Stimulated activated naive B cell treated with anti-CD40 and anti-IgM and Interleukin-4, amounts not matched to agents 10 μg/mL and 1 μg/mL and 100 μg/mL, for 72 hours (primary cell): ENCODE results near the gene MARCKS.

Experiments used
- ATAC-seq, 2 donors: fragments of 150-1000 bp; cut with Tn5 transposase; replicated peaks; 2 replicates each; pipeline ENCODE4 v1.10.0; 2021; ENCODE audit warnings: moderate library complexity in 1 of 2
- DNase-seq: peaks from one replicate; pipeline ENCODE4 v3.0.0; 2021
- H3K27ac Mint-ChIP-seq: one replicate; pipeline ENCODE4 v1.8.0; 2022; ENCODE audit warnings: mild to moderate bottlenecking, mixed read lengths
- H3K27me3 Mint-ChIP-seq, 2 donors: one replicate each; pipeline ENCODE4 v1.8.0; 2022; ENCODE audit warnings: mixed read lengths in 2 of 2
- H3K36me3 Mint-ChIP-seq, 2 donors: one replicate each; pipeline ENCODE4 v1.8.0; 2022; ENCODE audit warnings: mixed read lengths in 2 of 2, mild to moderate bottlenecking in 1 of 2
- H3K4me1 Mint-ChIP-seq, 2 donors: one replicate each; pipeline ENCODE4 v1.8.0; 2022; ENCODE audit warnings: mixed read lengths in 2 of 2, mild to moderate bottlenecking in 1 of 2
- H3K4me3 Mint-ChIP-seq, 2 donors: one replicate each; pipeline ENCODE4 v1.8.0; 2022; ENCODE audit warnings: mild to moderate bottlenecking in 2 of 2, mixed read lengths in 2 of 2, moderate library complexity in 1 of 2
- H3K9me3 Mint-ChIP-seq, 2 donors: one replicate each; pipeline ENCODE4 v1.8.0; 2022; ENCODE audit warnings: mixed read lengths in 2 of 2, mild to moderate bottlenecking in 1 of 2

MARCKS gene, protein sequence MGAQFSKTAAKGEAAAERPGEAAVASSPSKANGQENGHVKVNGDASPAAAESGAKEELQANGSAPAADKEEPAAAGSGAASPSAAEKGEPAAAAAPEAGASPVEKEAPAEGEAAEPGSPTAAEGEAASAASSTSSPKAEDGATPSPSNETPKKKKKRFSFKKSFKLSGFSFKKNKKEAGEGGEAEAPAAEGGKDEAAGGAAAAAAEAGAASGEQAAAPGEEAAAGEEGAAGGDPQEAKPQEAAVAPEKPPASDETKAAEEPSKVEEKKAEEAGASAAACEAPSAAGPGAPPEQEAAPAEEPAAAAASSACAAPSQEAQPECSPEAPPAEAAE

DNA sequence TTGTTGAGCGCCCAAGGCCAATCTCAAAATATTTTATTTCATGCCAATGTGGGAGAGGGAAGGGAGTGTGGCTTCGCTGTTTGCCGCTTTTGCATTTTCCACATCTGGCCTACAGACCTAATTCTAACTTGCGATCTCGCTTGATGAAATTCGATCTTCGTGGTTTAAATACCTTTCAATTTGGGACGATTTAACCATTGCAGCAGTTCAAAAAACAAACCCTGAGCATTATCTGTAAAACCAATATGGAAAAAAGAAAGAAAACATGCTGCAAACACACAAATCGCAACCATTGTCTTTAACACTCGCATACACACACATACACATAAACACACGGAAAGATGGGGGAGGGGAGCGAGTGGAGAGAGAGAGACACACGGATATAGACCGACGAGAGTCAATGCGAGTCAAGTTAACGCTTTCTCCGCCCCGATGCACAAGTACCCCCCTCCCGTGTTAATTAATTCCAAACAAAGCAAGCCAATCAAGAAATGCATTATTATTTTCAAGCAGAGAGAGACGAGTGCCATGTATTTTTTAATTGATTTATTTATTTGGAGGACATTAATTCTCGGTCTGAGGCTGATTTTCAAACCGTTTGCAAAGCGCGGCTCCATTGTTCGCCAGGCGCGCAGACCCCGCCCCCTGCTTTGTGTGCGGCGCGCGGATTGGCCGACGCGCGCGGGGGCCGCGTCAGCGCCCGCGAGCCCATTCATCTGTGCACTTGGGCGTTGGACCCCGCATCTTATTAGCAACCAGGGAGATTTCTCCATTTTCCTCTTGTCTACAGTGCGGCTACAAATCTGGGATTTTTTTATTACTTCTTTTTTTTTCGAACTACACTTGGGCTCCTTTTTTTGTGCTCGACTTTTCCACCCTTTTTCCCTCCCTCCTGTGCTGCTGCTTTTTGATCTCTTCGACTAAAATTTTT is at the start of gene MARCKS:
MARCKS (plus strand) TSS at position 721 of the 931 bp plus-strand sequence. CDS start 401 bp downstream, outside the sequence.
- H3K27me3 Mint-ChIP-seq = peaks cover 6 to 9% of the 10 kb centered on the region in 2 donors
- H3K4me1 Mint-ChIP-seq = peaks cover 15 to 28% of the 10 kb centered on the region in 2 donors
- no peak within 1 kb of the TSS for H3K27ac Mint-ChIP-seq
- ATAC-seq = peak; percentile 39 to 43
- peaks cover 4 to 16% of the 10 kb centered on the region in 2 donors for H3K36me3 Mint-ChIP-seq
- H3K9me3 Mint-ChIP-seq = no peaks in the 10 kb centered on the region
- H3K4me3 Mint-ChIP-seq = no peak within 1 kb of the TSS
- peak; percentile 62 for DNase-seq

DNA sequence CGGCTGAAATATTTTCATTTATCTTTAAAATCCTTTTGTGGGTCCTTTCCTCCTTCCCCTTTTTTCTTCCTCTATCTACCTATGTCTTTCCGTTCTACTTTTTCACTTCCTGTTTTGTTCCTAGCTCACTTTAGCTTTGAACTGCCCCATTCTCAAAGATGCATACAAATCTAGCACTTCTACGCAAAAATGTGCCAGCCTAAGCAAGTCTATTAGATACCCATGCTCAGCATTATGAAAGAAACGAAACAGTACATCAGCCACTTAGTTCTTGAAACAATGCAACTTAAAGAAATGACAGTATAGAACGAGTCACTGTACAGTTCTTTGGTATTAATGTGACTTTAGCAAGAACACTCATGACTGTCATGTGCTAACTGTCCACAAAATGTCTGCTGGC is 47.3 kb upstream of the MARCKS start:
- Mint-ChIP-seq H3K36me3 (no peaks in the 10 kb centered on the region), H3K9me3 (peaks cover 0 to 3% of the 10 kb centered on the region in 2 donors), H3K27me3 (no peaks in the 10 kb centered on the region), H3K4me1 (peaks cover 31 to 54% of the 10 kb centered on the region in 2 donors), H3K4me3 (peak overlapping the region; percentile 0 to 6), H3K27ac (no peak overlapping the region)
- ATAC-seq (peak; percentile 83 to 91), DNase-seq (peak; percentile 31)

DNA sequence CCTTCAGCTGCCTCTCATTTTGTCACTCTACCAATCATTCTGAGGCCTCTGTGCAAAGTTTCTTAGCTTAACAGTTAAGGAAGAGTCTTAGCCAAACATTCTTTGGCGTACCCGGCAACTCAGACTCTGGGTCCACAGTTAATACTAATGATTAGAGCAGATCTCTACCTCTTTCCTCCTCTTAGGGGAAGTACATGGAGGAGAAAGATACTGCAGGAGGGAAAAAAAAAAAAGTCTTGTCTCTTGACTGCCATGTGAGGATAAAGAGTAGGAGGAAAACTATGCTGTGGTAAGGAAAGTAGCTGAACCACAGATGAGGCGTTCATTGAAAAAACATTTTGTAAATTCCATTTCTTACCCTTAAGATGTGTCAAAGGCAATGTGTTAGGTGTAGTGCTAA is 44.0 kb upstream of the MARCKS start:
- H3K27me3 Mint-ChIP-seq = no peaks in the 10 kb centered on the region
- H3K27ac Mint-ChIP-seq = no peak overlapping the region
- no peak overlapping the region for H3K4me3 Mint-ChIP-seq
- no peaks in the 10 kb centered on the region for H3K9me3 Mint-ChIP-seq
- ATAC-seq (no peak), DNase-seq (no peak)
- no peaks in the 10 kb centered on the region for H3K36me3 Mint-ChIP-seq
- peaks cover 14 to 23% of the 10 kb centered on the region in 2 donors for H3K4me1 Mint-ChIP-seq

DNA sequence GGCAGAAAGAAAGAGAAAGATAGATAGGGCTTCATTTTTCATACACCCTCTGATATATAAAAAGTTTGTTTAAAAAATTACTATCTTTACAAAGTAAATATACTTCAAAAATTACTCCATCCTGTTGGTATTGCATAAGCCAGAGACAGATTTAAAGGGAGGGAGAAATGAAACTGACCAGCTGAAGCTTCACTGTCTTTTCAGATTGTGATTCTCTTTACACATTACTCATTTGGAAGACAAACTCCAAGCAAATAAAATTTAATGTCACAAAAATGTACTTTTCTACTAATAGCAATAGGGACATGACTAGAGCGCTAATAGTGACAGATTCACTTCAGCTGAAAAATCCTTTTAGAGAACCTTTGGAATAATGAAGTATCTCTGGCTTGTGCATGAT is 38.6 kb upstream of the MARCKS start:
- Mint-ChIP-seq H3K4me1 (no peaks in the 10 kb centered on the region), H3K4me3 (no peak overlapping the region), H3K27me3 (peaks cover 5 to 10% of the 10 kb centered on the region in 2 donors), H3K9me3 (no peaks in the 10 kb centered on the region), H3K36me3 (no peaks in the 10 kb centered on the region), H3K27ac (no peak overlapping the region)
- DNase-seq (no peak), ATAC-seq (no peak)

DNA sequence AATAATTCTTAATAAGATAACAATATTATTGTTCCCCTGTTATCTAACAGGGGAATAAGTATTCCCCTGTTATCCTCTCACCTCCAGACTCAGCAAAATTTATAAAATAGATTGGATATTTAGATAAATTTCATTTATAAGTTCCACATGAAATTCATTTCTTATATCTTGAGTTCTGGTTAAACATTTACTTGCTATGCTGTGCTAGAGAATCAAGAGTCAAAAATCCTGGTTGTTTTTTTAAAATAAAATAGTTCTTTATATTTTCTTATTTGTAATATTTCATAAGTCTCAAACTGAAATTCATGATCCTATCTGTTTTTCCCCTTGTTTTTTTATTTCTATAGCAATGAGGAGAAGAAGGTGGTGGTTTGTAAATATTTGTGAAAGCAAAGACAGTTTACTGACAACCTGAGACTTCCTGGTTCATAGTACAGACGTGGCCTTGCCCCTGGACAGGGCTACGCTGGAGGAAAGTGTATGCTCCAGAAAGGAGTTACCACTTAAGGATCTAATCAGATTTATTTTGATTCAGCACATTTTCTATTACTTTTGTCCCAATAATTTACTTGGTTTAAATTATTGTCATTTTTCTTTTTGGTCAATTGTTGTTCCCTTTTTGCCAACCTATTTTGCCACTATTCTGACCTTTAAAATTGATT is 37.8 kb upstream of the MARCKS start:
- peaks cover 8 to 14% of the 10 kb centered on the region in 2 donors for H3K27me3 Mint-ChIP-seq
- no peaks in the 10 kb centered on the region for H3K36me3 Mint-ChIP-seq
- DNase-seq (no peak), ATAC-seq (no peak)
- no peak overlapping the region for H3K4me3 Mint-ChIP-seq
- H3K9me3 Mint-ChIP-seq = no peaks in the 10 kb centered on the region
- no peak overlapping the region for H3K27ac Mint-ChIP-seq
- no peaks in the 10 kb centered on the region for H3K4me1 Mint-ChIP-seq

DNA sequence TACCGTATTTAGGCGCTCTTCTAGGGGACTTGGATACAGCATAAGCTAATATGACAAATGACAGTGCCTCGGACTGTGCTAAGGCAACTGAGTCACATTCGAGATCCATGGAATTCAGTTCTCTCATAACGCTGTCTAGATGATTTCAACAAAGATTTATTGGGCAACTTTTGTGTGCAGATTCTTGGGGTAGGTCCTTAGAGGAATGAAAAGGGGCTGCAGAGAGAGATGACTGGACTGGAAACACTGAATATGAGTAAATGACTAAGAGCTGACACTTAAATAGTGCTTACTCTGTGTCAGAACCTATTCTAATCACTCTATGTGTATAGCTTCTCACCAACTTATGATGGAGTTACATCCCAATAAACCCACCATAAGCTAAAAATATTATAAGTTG is 36.4 kb upstream of the MARCKS start:
- no peaks in the 10 kb centered on the region for H3K4me1 Mint-ChIP-seq
- H3K27ac Mint-ChIP-seq = no peak overlapping the region
- peaks cover 9 to 16% of the 10 kb centered on the region in 2 donors for H3K27me3 Mint-ChIP-seq
- DNase-seq (no peak), ATAC-seq (no peak)
- H3K9me3 Mint-ChIP-seq = no peaks in the 10 kb centered on the region
- no peaks in the 10 kb centered on the region for H3K36me3 Mint-ChIP-seq
- no peak overlapping the region for H3K4me3 Mint-ChIP-seq

DNA sequence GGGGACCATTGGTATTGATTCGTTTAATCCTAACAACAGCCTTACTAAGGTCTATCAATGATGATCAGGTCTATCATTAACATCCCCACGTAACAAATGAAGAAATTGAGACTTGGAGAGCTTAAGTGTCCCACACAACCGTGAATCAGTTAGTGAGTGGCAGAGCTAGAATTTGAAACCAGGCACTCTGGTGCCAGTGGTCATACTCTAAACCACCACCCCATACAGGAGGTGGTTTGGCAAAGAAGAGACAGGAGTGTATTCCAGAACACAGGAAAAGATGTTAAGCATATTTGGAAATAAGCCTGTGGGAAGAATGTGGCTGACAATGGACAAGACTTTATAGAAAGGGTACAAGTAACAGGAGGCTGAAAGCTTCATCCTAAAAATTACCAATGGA is 35.7 kb upstream of the MARCKS start:
- no peak for DNase-seq
- no peak overlapping the region for H3K27ac Mint-ChIP-seq
- H3K4me1 Mint-ChIP-seq = no peaks in the 10 kb centered on the region
- peaks cover 9 to 16% of the 10 kb centered on the region in 2 donors for H3K27me3 Mint-ChIP-seq
- H3K4me3 Mint-ChIP-seq = no peak overlapping the region
- no peaks in the 10 kb centered on the region for H3K36me3 Mint-ChIP-seq
- ATAC-seq = no peak
- H3K9me3 Mint-ChIP-seq = no peaks in the 10 kb centered on the region

DNA sequence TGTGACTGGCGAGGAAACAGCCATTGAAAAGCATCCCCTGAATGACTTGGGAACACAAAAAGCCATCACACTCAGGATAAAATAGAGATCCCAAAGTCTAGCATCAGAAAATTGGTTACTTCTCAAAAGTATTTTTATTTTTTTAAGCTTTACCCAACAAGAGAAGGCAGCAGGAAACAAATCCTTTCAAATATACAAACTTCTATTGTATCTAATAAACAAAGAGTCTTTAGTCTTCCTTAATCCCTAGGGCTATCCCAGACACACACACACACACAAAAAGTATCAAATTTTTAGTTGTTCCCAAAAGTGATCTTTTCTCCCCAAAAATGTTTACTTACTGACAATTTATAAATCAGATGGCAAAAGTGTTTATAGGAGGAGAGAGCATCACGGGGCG is 33.2 kb upstream of the MARCKS start:
- Mint-ChIP-seq H3K4me3 (no peak overlapping the region), H3K9me3 (no peaks in the 10 kb centered on the region), H3K4me1 (no peaks in the 10 kb centered on the region), H3K36me3 (no peaks in the 10 kb centered on the region), H3K27ac (no peak overlapping the region), H3K27me3 (peaks cover 9 to 16% of the 10 kb centered on the region in 2 donors)
- DNase-seq (no peak), ATAC-seq (no peak)

DNA sequence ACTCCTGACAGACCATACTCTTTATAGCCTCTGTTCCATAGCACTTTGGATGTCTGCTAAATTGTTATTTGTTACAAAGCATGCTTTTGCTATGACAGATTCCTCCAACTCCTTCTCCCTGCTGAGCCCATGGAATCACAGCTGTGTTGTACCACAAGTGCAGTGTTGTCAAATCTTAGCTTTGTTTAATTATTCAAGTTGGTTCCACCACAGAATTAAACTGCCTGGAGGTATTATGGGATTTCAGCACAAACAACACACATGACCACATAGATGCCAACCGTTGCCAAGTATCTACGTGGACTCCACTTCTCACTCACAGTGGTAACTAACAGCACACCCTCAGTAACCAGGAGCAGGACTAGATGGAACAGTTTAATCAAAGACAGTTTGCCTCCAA is 32.7 kb upstream of the MARCKS start:
- Mint-ChIP-seq H3K4me3 (no peak overlapping the region), H3K9me3 (no peaks in the 10 kb centered on the region), H3K4me1 (no peaks in the 10 kb centered on the region), H3K36me3 (no peaks in the 10 kb centered on the region), H3K27ac (no peak overlapping the region), H3K27me3 (peaks cover 9 to 16% of the 10 kb centered on the region in 2 donors)
- ATAC-seq = no peak
- no peak for DNase-seq

DNA sequence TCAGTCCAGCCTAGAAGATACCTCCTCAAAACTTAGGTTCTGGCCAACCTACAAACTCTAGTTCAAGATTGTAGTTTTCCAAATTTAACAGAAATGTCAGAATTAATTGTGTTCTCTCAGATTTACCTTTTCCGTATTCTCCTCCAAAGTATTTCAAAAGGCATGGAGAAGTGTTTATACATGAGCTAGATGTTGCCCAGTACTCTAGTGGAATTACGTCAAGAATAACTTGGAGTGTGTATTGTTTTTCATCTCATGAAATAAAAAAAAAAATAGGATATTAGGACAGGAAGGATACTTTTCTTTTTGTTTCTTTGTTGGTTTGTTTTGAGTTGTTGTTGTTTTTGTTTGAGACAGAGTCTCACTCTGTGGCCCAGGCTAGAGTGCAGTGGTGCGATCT is 32.3 kb upstream of the MARCKS start:
- Mint-ChIP-seq H3K36me3 (no peaks in the 10 kb centered on the region), H3K4me1 (no peaks in the 10 kb centered on the region), H3K4me3 (no peak overlapping the region), H3K9me3 (no peaks in the 10 kb centered on the region), H3K27ac (no peak overlapping the region), H3K27me3 (peaks cover 9 to 16% of the 10 kb centered on the region in 2 donors)
- ATAC-seq = no peak
- no peak for DNase-seq

DNA sequence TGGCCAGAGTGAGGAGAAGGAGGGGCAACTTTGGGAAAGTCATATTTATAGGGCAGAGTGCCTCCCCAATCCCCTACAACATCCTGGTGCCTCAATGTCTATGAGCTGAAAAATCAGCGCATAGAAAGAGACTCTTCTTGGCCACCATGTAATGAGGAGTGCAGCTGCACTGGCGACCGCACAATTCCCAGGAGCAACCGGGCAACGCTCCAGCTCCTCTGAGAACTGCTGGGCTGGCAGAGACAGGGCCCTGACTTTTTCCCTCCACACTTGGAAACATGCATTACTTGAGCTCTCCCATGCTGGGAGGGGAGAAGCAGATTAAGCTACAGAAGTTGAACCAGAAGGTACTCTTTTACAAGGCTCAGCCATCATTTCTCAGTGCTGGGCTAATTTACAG is 31.4 kb upstream of the MARCKS start:
- Mint-ChIP-seq H3K36me3 (no peaks in the 10 kb centered on the region), H3K9me3 (no peaks in the 10 kb centered on the region), H3K27me3 (peaks cover 9 to 16% of the 10 kb centered on the region in 2 donors), H3K27ac (no peak overlapping the region), H3K4me3 (no peak overlapping the region), H3K4me1 (no peaks in the 10 kb centered on the region)
- DNase-seq (no peak), ATAC-seq (no peak)

DNA sequence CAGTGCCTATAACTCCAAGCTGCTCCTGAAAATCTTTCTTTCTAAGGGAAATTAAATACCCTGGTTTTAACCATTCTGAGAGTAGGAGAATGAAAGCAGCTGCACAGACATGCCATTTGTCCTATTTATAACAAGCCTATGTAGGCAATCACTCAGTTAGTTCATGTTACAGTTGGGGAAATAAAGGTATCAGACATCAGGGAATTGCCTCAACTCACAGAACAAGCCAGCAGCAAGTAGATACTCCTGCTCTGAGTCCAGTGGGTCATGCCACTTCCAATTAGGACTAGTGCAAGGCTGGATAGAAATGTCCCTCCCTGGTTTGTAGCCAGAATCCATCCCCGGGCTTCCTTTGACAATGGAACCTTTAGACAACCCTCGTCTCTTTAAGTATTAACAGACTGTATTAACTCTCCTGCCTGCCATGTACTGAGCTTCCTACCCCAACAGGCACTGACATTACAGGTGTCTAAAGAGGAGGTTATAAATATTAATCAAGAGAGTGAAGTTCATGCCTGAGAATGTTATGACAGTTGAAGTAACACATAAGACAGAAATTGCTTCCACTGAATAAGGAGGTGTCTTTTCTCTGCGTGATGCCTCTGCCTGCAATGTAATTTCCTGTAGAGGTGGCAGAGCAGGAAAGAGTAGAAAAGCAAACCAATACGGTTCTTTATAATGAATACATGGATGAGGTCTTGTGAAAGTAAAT is 28.0 kb upstream of the MARCKS start:
- Mint-ChIP-seq H3K4me3 (no peak overlapping the region), H3K4me1 (no peaks in the 10 kb centered on the region), H3K27ac (no peak overlapping the region), H3K9me3 (peaks cover 0 to 3% of the 10 kb centered on the region in 2 donors), H3K27me3 (peaks cover 3 to 4% of the 10 kb centered on the region in 2 donors), H3K36me3 (no peaks in the 10 kb centered on the region)
- DNase-seq = no peak
- ATAC-seq = no peak

DNA sequence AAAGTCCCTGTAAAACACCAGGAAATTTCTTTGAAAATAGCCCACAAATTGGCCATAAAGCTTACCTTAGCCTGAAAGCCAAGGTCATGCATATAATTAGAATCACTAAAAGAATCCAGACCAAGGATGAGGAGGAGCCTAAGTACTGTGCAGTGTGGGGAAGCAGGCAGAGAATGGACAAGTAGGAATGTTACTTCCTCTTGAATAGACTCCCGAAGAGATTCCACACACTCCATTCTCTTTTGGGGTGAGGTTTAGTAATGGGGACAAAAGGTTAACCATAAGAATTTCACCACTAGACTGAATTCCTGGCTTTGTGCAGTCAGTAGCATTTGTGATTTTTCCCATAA is 27.5 kb upstream of the MARCKS start:
- Mint-ChIP-seq H3K27me3 (no peaks in the 10 kb centered on the region), H3K36me3 (no peaks in the 10 kb centered on the region), H3K4me3 (no peak overlapping the region), H3K9me3 (peaks cover 0 to 3% of the 10 kb centered on the region in 2 donors), H3K27ac (no peak overlapping the region), H3K4me1 (no peaks in the 10 kb centered on the region)
- DNase-seq (no peak), ATAC-seq (no peak)

DNA sequence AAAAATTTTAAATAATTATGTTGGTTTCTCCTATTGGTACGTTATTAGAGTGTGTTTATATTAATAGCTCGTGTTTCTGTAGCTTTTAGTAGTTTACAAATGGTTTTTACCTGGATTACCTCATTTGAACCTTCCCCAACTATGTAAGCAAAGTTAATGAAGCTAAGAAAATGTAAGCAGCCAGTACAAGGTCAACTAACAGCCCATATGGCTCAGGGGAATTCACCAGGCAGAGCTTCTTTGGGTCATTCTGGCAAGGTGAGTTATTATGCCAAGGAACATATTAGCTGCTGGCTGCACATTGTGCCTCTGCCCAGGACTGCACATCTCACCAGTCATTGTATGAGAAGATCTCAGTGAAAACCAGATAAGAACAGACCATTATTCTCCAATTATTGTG is 27.0 kb upstream of the MARCKS start:
- no peak overlapping the region for H3K4me3 Mint-ChIP-seq
- DNase-seq (no peak), ATAC-seq (no peak)
- H3K27ac Mint-ChIP-seq = no peak overlapping the region
- no peaks in the 10 kb centered on the region for H3K36me3 Mint-ChIP-seq
- no peaks in the 10 kb centered on the region for H3K27me3 Mint-ChIP-seq
- peaks cover 0 to 3% of the 10 kb centered on the region in 2 donors for H3K9me3 Mint-ChIP-seq
- no peaks in the 10 kb centered on the region for H3K4me1 Mint-ChIP-seq
